HepG2 (cell line): Measurements from ENCODE around the gene RIPK3. TPM values are rescaled to one million over a fixed set of nuclear protein-coding genes. Genes with fewer than 3 reads are reported as not detected.
A peak's percentile ranks its signal among the peaks of the same experiment; 100 is the strongest.

Experiments
- ATAC-seq: fragments of 200-7000 bp; cut with Tn5 transposase; 3 replicates; pipeline ENCODE4 v1.9.1; 2020; ENCODE audit warnings: mild to moderate bottlenecking, moderate library complexity
- BruUV-seq: library from RNA; stranded (reverse); fragments of 400-500 nt; replicated peaks from 2 replicates; lab custom pipeline; 2021; lab: Mats Ljungman, UMichigan
- CTCF ChIA-PET: fragments of 300-600 bp; formaldehyde crosslinking; extraction: SDS; loops from one replicate; lab custom pipeline; 2021; ENCODE audit warnings: low total read pairs, inconsistent platforms, low intra/inter-chr PET ratio; lab: Yijun Ruan, JAX
- POLR2A ChIA-PET: fragments of 350-600 bp; sonication (Branson Sonifier 250); formaldehyde crosslinking; loops from one replicate; lab custom pipeline; 2020; ENCODE audit warnings: antibody characterized with exemption, inconsistent platforms; lab: Yijun Ruan, JAX
- DNase-seq: peaks from one replicate; pipeline ENCODE4 v3.0.0-alpha.2; 2015; ENCODE audit warnings: low spot score
- FAIRE-seq: peaks from 3 replicates; lab custom pipeline; 2011; peaks lifted over from hg19 to GRCh38; lab: Jason Lieb, UNC
- H2AFZ ChIP-seq: one replicate; pipeline ENCODE4 v1.6.1; 2011; ENCODE audit warnings: low read length, inconsistent platforms
- H3K27ac ChIP-seq: fragments of 300-600 bp; 3 replicates; pipeline ENCODE4 v1.8.0; 2011; ENCODE audit warnings: mixed run types, mild to moderate bottlenecking, mixed read lengths, low read length, inconsistent platforms; ENCODE audit not compliant: insufficient read depth; ENCODE audit errors: extremely low read length
- H3K27me3 ChIP-seq, 2 experiments: fragments of 200-600 bp in 1 of 2; 2 replicates in 1 of 2; 3 replicates in 1 of 2; pipeline versions ENCODE4 v1.6.0 to v1.8.0; 2011; ENCODE audit warnings: low read length in 2 of 2, mild to moderate bottlenecking in 2 of 2, moderate library complexity in 2 of 2, inconsistent platforms in 1 of 2; ENCODE audit not compliant: insufficient read depth in 2 of 2, control insufficient read depth in 1 of 2
- H3K36me3 ChIP-seq, 2 experiments: fragments of 200-600 bp in 1 of 2; replicated peaks in 1 of 2; 2 replicates in 1 of 2; 3 replicates in 1 of 2; pipeline versions ENCODE4 v1.5.1 to v1.8.0; 2011; ENCODE audit warnings: low read length in 2 of 2, inconsistent platforms in 1 of 2; ENCODE audit not compliant: insufficient read depth in 2 of 2, control insufficient read depth in 1 of 2
- H3K4me1 ChIP-seq: 2 replicates; pipeline ENCODE4 v1.5.1; 2012; ENCODE audit warnings: low read length, inconsistent platforms; ENCODE audit not compliant: insufficient read depth
- H3K4me2 ChIP-seq: 2 replicates; pipeline ENCODE4 v1.6.0; 2011; ENCODE audit warnings: low read depth, low read length, inconsistent platforms
- H3K4me3 ChIP-seq, 3 experiments: fragments of 200-600 bp in 1 of 3; sonication (generic), shearing (Covaris generic) in 1 of 3; replicated peaks in 1 of 3; 2 replicates each; pipeline ENCODE4 v1.5.1; 2011 to 2016; ENCODE audit warnings: low read length in 3 of 3, inconsistent platforms in 2 of 3, low read depth in 2 of 3, mild to moderate bottlenecking in 2 of 3, control low read depth in 1 of 3, mixed read lengths in 1 of 3; ENCODE audit not compliant: insufficient read depth in 1 of 3
- H3K79me2 ChIP-seq: one replicate; pipeline ENCODE4 v1.6.1; 2011; ENCODE audit warnings: low read length, inconsistent platforms; ENCODE audit not compliant: insufficient read depth
- H3K9ac ChIP-seq: 2 replicates; pipeline ENCODE4 v1.6.0; 2011; ENCODE audit warnings: mild to moderate bottlenecking, low read depth, low read length, inconsistent platforms; ENCODE audit not compliant: insufficient read depth
- H3K9me3 ChIP-seq: 2 replicates; pipeline ENCODE4 v1.5.1; 2012; ENCODE audit warnings: mild to moderate bottlenecking, low read length
- H4K20me1 ChIP-seq: 2 replicates; pipeline ENCODE4 v1.6.0; 2011; ENCODE audit warnings: inconsistent platforms, mild to moderate bottlenecking, low read length, moderate library complexity; ENCODE audit not compliant: insufficient read depth
- FOXC1 ChIP-seq: sonication (generic); formaldehyde crosslinking; IDR thresholded peaks from 2 replicates; pipeline ENCODE4 v1.8.0; 2022; ENCODE audit warnings: mild to moderate bottlenecking, missing genetic modification reagents, borderline replicate concordance
- KDM6A ChIP-seq: IDR thresholded peaks from 2 replicates; pipeline ENCODE4 v1.6.1; 2016; ENCODE audit warnings: low read depth
- NCOA2 ChIP-seq: sonication (generic); formaldehyde crosslinking; IDR thresholded peaks from 2 replicates; pipeline ENCODE4 v1.8.0; 2022; ENCODE audit warnings: inconsistent platforms
- ZFP41 ChIP-seq: sonication (generic); formaldehyde crosslinking; IDR thresholded peaks from 2 replicates; pipeline ENCODE4 v1.4.0; 2020; ENCODE audit warnings: mild to moderate bottlenecking, missing genetic modification reagents, borderline replicate concordance
- ZNF775 ChIP-seq: sonication (generic); formaldehyde crosslinking; IDR thresholded peaks from 2 replicates; pipeline ENCODE4 v1.4.0; 2020; ENCODE audit warnings: missing genetic modification reagents, mild to moderate bottlenecking, moderate library complexity, borderline replicate concordance
- ZNF792 ChIP-seq: IDR thresholded peaks from 2 replicates; pipeline ENCODE4 v1.6.1; 2016
- whole genome bisulfite sequencing: methylation state at CpG from one replicate; pipeline ENCODE4 v1.1.6; 2017; ENCODE audit warnings: low lambda C conversion rate; 5-methylcytosine and 5-hydroxymethylcytosine counted together
- in situ Hi-C: cut with HindIII; loops from 2 replicates; pipeline ENCODE4 v1.10.0; 2017; ENCODE audit warnings: low pct_unique_long_range_greater_than_20kb; ENCODE audit not compliant: extremely low pct_ligation_motif_present
- intact Hi-C: fragments of 100-400 bp; cut with micrococcal nuclease; formaldehyde crosslinking; loops from one replicate; pipeline ENCODE4 v1.10.0; 2022; ENCODE audit not compliant: unreplicated experiment
- polyA plus RNA-seq, 8 experiments: library from polyadenylated mRNA; depleted of rRNA in 3 of 8; stranded (reverse) in 7 of 8; unstranded in 1 of 8; fragments of >200 nt; fragmentation: Illumina TruSeq in 4 of 8; extraction: Trizol in 4 of 8; gene quantifications; 2 replicates each; pipeline versions ENCODE4 v1.2.1 to v1.2.3, GENCODE V29; 2011 to 2016; ENCODE audit warnings: low read depth in 4 of 8, missing spikeins in 1 of 8, mixed read lengths in 1 of 8; ENCODE audit not compliant: insufficient read depth in 1 of 8
- total RNA-seq, 5 experiments: library from RNA; depleted of rRNA; stranded (reverse); fragments of >200 nt; fragmentation: Illumina TruSeq; extraction: Trizol; gene quantifications; 2 replicates each; pipeline ENCODE4 v1.2.3, GENCODE V29; 2016; ENCODE audit warnings: low read depth in 1 of 5
- TF ChIP-seq, protein P1 (sequence below): sonication (generic); formaldehyde crosslinking; conservative IDR thresholded peaks from 2 replicates; pipeline ENCODE4 v1.8.0; 2022; ENCODE audit warnings: low read depth, missing genetic modification reagents
- TF ChIP-seq, protein P2 (sequence below): sonication (generic); formaldehyde crosslinking; IDR thresholded peaks from 2 replicates; pipeline ENCODE4 v1.8.0; 2022; ENCODE audit warnings: missing genetic modification reagents, low read depth, mild to moderate bottlenecking, borderline replicate concordance

The RIPK3 gene
- total and polyA plus RNA-seq, 2 of the 13 experiments (the other 11 are each of a cell fraction or from before 2014, with no cell fraction given): not detected

DNA sequence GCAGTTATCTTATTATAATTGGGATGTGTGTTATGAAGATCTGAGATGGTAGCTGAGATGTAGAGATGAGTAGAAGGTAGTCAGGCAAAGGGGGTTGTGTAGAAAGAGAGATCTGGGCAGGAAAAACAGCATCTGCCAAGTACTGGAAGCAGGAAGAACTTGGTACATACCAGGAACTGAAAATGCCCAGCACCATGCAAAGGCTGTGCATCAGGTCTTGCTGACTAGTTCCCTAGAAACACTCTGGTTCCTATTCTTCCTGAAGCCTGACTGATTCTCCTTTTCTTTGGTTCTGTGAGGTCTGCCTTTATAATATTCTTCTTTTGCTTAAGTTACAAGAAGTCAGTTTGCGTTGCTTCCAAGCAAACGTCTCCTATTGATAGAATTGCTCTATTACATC lies 21.5 kb upstream of the RIPK3 start:
- no peak overlapping the region for H3K27ac ChIP-seq
- H3K36me3 ChIP-seq: no peaks in the 10 kb centered on the region
- H3K4me2 ChIP-seq: no peak overlapping the region
- FAIRE-seq (no peak), ATAC-seq (no peak), DNase-seq (no peak)
- BruUV-seq: no TSS peak
- H3K9me3 ChIP-seq: no peaks in the 10 kb centered on the region
- CTCF ChIA-PET: interaction anchor here (7.9 kb wide), 1 partner anchor 72 kb away, joined by 295 read pairs; the partner anchor contains the start of genes CBLN3 and KHNYN
- in situ Hi-C loops: no loop called here
- H2AFZ ChIP-seq: no peak overlapping the region
- H3K4me3 ChIP-seq: no peak overlapping the region
- intact Hi-C loops: no loop called here
- POLR2A ChIA-PET: interaction anchor here (1.5 to 3.1 kb wide), 4 partner anchors 16 to 81 kb away, joined by 3 to 14 read pairs (median 8); partner anchors contain the start of genes CBLN3 and KHNYN
- peaks cover 4 to 5% of the 10 kb centered on the region in 2 experiments; a peak in 4 of 5 replicates for H3K27me3 ChIP-seq
- H3K79me2 ChIP-seq: no peaks in the 10 kb centered on the region
- H3K9ac ChIP-seq: no peak overlapping the region
- H4K20me1 ChIP-seq: no peaks in the 10 kb centered on the region
- TF ChIP-seq ZNF775 (no peak), KDM6A (no peak), ZFP41 (CRISPR knock-in tag) (no peak)
- TF ChIP-seq, protein P1, sequence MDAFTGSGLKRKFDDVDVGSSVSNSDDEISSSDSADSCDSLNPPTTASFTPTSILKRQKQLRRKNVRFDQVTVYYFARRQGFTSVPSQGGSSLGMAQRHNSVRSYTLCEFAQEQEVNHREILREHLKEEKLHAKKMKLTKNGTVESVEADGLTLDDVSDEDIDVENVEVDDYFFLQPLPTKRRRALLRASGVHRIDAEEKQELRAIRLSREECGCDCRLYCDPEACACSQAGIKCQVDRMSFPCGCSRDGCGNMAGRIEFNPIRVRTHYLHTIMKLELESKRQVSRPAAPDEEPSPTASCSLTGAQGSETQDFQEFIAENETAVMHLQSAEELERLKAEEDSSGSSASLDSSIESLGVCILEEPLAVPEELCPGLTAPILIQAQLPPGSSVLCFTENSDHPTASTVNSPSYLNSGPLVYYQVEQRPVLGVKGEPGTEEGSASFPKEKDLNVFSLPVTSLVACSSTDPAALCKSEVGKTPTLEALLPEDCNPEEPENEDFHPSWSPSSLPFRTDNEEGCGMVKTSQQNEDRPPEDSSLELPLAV (CRISPR knock-in tag): no peak
- TF ChIP-seq, protein P2, sequence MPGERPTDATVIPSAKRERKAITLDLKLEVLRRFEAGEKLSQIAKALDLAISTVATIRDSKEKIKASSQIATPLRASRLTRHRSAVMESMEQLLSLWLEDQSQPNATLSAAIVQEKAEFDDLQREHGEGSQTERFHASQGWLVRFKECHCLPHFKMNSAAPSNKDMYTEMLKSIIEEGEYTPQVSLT: no peak
- H3K4me1 ChIP-seq: peaks cover 13% of the 10 kb centered on the region
- 46% methylated on average over 2 of the region's 2 CpGs for WGBS

DNA sequence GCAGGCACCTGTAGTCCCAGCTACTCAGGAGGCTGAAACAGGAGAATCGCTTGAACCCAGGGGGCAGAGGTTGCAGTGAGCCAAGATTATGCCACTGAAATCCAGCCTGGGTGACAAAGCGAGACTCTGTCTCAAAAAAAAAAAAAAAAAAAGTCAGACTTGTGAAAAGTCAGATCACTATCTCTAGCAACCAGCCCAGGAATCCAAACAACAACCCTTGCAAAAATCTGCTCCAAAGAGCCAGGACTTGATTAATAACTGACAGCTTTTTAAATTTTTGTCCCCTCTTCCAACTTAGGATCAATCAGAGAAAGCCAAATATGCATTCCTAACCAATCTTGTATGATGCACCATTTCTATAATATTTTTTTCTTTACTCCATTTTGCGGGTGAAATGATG lies 20.5 kb upstream of the RIPK3 start:
- Histone ChIP-seq H3K79me2 (no peaks in the 10 kb centered on the region), H2AFZ (no peak overlapping the region), H3K9me3 (no peaks in the 10 kb centered on the region), H3K27ac (no peak overlapping the region), H3K36me3 (no peaks in the 10 kb centered on the region), H3K9ac (no peak overlapping the region), H3K27me3 (peaks cover 0 to 3% of the 10 kb centered on the region in 2 experiments; a peak in 1 of 5 replicates), H3K4me1 (peaks cover 3% of the 10 kb centered on the region; the same call in 1 of the 2 replicates), H4K20me1 (no peaks in the 10 kb centered on the region), H3K4me3 (no peak overlapping the region), H3K4me2 (no peak overlapping the region)
- BruUV-seq: no TSS peak
- TF ChIP-seq FOXC1 (CRISPR knock-in tag): no peak
- TF ChIP-seq ZNF792 (CRISPR knock-in tag): peak; percentile 97
- no peak for TF ChIP-seq NCOA2 (CRISPR knock-in tag)
- ATAC-seq (no peak), FAIRE-seq (no peak), DNase-seq (no peak)
- in situ Hi-C loops (no loop called here), intact Hi-C loops (no loop called here)
- WGBS: 38% methylated on average over 3 of the region's 3 CpGs
- ChIA-PET CTCF (no interaction called here), POLR2A (interaction anchor here (1.5 to 3.1 kb wide), 2 partner anchors 14 to 69 kb away, joined by 3 to 9 read pairs; partner anchors contain the start of genes CBLN3 and KHNYN)
